GM19035 (cell line): ENCODE data around the gene GPC6.

Experiments
- ATAC-seq: cut with Tn5 transposase; IDR thresholded peaks from one replicate; pipeline ENCODE4 v1.9.1; 2021; ENCODE audit not compliant: unreplicated experiment

The GPC6 gene

DNA sequence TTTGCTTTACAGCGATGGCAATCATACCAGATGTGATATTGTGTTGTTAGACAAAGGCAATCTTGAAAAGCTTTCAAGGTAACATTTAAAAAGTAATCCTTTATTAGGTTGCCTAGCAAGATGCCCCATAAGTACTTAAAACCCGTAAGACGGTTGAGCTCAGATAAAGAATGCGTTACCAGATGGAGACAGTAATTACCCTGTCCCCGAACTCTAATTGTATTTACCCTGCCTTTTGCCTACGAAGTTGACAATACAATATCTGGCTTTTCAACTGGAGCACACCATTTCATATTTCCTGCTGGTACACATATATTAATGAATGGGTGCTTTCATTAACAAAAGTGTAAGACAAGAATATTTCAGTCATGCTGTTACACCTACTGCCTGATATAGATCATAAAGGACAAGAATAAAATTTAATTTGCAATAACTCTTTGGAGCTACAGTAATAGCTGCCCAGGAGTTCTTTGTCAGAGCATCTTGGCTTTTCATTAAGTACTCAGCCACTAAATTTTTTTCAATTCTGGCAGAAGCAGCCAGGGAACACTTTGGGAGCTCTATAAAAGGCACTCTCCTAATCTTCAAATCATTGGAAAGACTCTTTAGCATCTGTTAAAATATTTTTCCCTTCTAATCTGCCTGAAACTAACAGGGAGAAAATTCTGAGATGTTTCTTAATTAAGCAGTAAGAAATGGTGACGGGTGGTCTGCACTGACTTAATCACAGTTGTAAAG, 1189.1 kb downstream of the GPC6 start:
- no peak for ATAC-seq

- ATAC-seq: no peak
Observed at GRCh38 chr13:94416454-94417080, 1190.0 kb downstream of the GPC6 start.

DNA sequence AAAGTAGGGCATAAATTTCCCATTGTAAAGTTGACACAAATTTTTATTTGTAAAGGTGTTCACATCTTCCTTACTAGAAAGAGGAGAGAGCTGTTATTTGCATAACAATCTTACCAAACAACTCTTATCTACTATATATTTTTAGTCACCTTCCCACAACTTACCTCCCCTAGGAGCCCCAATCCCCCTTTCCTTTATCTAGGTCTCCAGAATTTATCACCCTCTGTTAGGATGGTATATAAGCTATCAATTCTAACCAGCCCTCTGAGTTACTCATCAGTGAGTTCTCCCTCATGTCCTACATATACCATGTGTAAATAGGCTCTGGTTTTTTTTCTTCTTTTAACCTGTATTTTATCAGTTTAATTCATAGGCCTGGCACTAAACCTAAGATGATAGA, 1190.7 kb downstream of the GPC6 start:
- ATAC-seq: no peak

DNA sequence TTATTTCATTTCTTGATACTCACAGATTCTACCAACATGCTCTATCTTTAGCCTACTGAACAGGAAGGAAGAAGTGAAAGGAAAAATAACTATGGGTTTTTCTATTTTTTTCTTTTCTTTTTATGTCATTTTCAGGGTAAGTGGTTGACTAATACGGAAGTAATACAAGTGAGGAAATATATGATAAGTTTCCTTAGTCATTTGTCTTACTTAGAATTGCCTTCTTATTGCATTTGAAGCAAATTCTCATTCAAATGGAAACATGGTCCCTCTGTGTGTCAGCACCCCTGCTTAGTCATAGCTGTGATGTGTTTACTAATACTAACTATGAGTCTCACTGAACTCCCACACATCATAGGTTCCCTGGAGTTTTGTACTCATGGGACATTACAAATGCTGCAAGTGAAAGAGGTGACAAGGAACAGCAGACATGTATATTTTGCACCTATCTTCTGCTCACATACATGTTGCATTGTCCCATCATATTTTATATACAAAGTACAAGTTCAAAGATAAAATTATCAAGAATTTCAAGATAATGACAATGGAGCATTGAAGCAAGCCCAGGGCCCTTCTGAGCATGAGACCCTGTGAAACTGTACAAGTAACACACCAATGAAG, 1192.8 kb downstream of the GPC6 start:
- no peak for ATAC-seq

DNA sequence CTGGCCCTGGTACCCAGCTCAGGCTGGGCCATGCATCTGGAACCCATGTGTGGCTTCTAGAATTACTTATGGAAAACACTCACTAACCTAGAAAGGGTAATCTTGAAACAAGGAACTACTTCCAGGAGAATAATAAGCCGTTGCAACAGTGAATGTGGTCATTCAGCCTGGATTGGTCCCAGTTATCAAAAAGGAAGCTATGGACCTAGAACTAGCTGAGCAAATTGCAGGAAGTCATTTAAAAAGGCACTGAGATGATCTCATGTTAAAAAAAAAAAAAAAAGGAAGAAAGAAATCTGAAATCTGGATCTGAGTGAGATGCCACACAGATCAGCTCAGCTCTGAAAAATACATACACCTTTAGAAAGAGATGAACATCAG, 1193.3 kb downstream of the GPC6 start:
- no peak for ATAC-seq

- ATAC-seq: no peak
Observed at GRCh38 chr13:94427313-94427953, 1200.8 kb downstream of the GPC6 start.

- no peak for ATAC-seq
Observed at GRCh38 chr13:94431574-94431973, 1205.0 kb downstream of the GPC6 start.

DNA sequence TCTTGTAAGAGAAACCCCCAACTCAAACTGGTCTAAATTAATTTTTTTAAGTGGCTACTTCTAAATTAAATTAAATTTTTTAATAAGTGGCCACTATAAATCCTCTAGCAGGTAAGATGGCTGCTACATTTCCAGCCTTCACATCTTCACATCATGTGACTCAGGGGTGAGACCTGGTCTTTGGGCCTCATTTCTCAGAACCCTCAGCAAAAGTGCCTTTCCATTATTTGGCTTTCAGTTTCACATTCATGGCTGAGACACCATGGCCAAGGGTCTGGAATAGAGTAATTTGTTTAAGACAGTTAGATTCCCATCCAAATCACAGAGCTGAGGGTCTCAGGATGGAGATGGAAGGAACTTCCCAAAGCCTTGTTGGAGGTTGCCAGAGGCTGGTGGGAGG, 1205.4 kb downstream of the GPC6 start:
- ATAC-seq: no peak

- ATAC-seq: no peak
Observed at GRCh38 chr13:94433055-94433961, 1206.7 kb downstream of the GPC6 start.

DNA sequence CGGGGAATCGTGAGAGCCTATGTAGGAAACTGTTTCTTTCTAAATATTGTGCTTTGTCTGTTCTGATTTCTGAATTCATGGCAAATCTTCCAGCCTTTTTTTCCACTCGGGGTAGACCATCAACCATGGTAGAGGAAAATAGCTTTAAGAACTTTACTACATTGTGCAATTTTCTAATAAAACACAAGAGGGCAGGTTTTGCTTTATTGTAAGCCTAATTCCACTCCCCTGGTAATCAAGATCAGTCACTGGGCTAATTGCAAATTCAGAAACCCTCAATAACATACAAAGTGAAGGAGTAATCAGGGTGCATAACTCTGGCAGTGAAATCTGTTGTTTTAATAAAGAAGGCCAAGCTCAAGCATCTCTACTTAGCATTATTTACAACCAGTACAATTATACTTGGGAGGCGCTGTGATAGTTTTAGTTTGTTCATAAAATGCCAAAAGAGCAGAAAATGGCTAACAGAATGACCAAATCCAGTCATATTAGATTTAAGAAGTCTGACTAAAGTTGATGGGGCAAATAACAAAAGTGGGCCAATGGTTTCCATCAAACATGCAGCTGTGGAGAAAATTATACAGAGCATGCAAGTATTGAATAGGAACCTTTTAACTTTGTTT, 1209.1 kb downstream of the GPC6 start:
- ATAC-seq: peak; percentile 73

GRCh38 chr13:94444826-94445225, 1218.2 kb downstream of the GPC6 start:
- ATAC-seq: no peak

DNA sequence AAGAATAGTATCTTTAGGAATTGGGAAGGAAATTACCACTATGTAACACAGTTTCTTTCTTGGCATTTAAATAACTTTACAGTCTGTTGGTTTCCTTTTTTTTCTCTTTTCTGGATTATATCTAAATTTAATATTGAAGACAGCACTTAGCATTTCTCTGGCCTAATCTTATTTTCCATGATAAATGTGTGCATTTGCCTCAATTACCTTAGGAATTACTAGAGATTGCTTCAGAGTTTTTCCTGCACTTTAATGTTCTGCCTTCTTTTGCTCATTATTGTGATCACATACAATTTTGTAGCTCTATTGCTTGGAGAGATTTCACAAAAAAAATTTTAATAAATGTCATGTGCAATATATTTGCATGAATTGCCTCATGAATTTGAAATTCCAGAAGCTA, 1227.7 kb downstream of the GPC6 start:
- ATAC-seq: no peak

GRCh38 chr13:94454906-94455305, 1228.3 kb downstream of the GPC6 start:
- no peak for ATAC-seq

DNA sequence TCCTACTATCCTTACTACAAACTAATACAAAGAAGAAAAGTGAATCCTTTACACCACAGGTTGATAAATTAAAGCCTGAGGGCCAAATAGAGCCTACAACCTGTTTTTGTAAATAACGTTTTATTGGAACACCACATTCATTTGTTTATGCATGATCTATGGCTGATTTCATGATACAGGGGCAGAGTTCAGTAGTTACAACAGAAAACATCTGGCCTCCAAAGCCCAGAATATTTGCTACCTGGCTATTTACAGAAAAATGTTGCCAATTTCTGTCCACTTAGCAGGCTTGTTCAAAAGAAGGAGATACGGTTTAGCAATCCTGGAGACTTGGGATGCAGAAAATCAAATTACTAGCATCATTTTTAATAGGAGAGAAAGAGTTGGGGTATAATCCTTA, 1228.8 kb downstream of the GPC6 start:
- ATAC-seq: no peak
